Caco-2 (cell line): ENCODE measurements around the gene GRHL3. TPM values are rescaled to one million over a fixed set of nuclear protein-coding genes. Genes with fewer than 3 reads are reported as not detected.

ENCODE experiments used
- BruUV-seq: library from RNA; stranded (reverse); fragments of 400-500 nt; replicated peaks from 2 replicates; lab custom pipeline; 2021; lab: Mats Ljungman, UMichigan
- CTCF ChIA-PET: fragments of 300-600 bp; sonication (Branson Sonifier 250); formaldehyde crosslinking; loops from one replicate; lab custom pipeline; 2022; ENCODE audit warnings: antibody characterized with exemption; lab: Charles Lee
- POLR2A ChIA-PET: fragments of 300-600 bp; sonication (Branson Sonifier 250); formaldehyde crosslinking; loops from one replicate; lab custom pipeline; 2022; ENCODE audit warnings: antibody characterized with exemption; lab: Charles Lee
- DNase-seq, 2 experiments: peaks; one replicate each; pipeline versions ENCODE4 v3.0.0 to v3.0.0-alpha.2; 2020 to 2022
- H3K27me3 ChIP-seq: replicated peaks from 2 replicates; pipeline ENCODE4 v1.6.0; 2011; ENCODE audit warnings: low read length; ENCODE audit not compliant: control insufficient read depth, insufficient read depth
- H3K36me3 ChIP-seq: 2 replicates; pipeline ENCODE4 v1.5.1; 2011; ENCODE audit warnings: low read length; ENCODE audit not compliant: control insufficient read depth, insufficient read depth
- H3K4me1 ChIP-seq: fragments of 250-450 bp; sonication (Bioruptor Pico); 2 replicates; pipeline ENCODE4 v1.5.1; 2020; ENCODE audit warnings: mild to moderate bottlenecking
- H3K4me3 ChIP-seq: 2 replicates; pipeline ENCODE4 v1.5.1; 2011; ENCODE audit warnings: low read depth, mild to moderate bottlenecking, control low read depth, low read length
- H3K9me3 ChIP-seq: fragments of 250-450 bp; sonication (Bioruptor Pico); 2 replicates; pipeline ENCODE4 v1.5.1; 2020; ENCODE audit warnings: mild to moderate bottlenecking, moderate library complexity
- H3K27ac Mint-ChIP-seq: one replicate; pipeline ENCODE4 v1.8.0; 2022; ENCODE audit warnings: mixed read lengths; ENCODE audit not compliant: unreplicated experiment
- H3K27me3 Mint-ChIP-seq: one replicate; pipeline ENCODE4 v1.8.0; 2022; ENCODE audit warnings: mixed read lengths; ENCODE audit not compliant: insufficient read depth, unreplicated experiment
- H3K36me3 Mint-ChIP-seq: one replicate; pipeline ENCODE4 v1.8.0; 2022; ENCODE audit warnings: mild to moderate bottlenecking, mixed read lengths; ENCODE audit not compliant: insufficient read depth, unreplicated experiment
- H3K4me1 Mint-ChIP-seq: one replicate; pipeline ENCODE4 v1.8.0; 2022; ENCODE audit warnings: low read depth, mixed read lengths; ENCODE audit not compliant: unreplicated experiment
- H3K4me3 Mint-ChIP-seq: one replicate; pipeline ENCODE4 v1.8.0; 2022; ENCODE audit warnings: mild to moderate bottlenecking, moderate library complexity, mixed read lengths; ENCODE audit not compliant: unreplicated experiment
- H3K9me3 Mint-ChIP-seq: one replicate; pipeline ENCODE4 v1.8.0; 2022; ENCODE audit warnings: mixed read lengths; ENCODE audit not compliant: unreplicated experiment
- CTCF ChIP-seq, 2 experiments: fragments of 200-600 bp in 1 of 2; IDR thresholded peaks; 1 replicate in 1 of 2; 2 replicates in 1 of 2; pipeline versions ENCODE4 v1.5.1 to v1.8.0; 2011 to 2022; ENCODE audit warnings: antibody characterized with exemption in 1 of 2, control low read depth in 1 of 2, inconsistent platforms in 1 of 2, low read depth in 1 of 2, low read length in 1 of 2, mild to moderate bottlenecking in 1 of 2, moderate library complexity in 1 of 2; ENCODE audit not compliant: insufficient read depth in 1 of 2, severe bottlenecking in 1 of 2, unreplicated experiment in 1 of 2
- intact Hi-C: fragments of 100-400 bp; cut with micrococcal nuclease; formaldehyde crosslinking; loops from one replicate; pipeline ENCODE4 v1.10.0; 2022; ENCODE audit not compliant: unreplicated experiment
- total RNA-seq: library from RNA; stranded (reverse); gene quantifications from 2 replicates; pipeline ENCODE4 v1.2.3, GENCODE V29; 2022

The GRHL3 gene
- total RNA-seq, 1 experiment from 2014 or later = 2.3 TPM

GRCh38 chr1:24325587-24326449 is 6.7 kb downstream of the GRHL3 start:
- CTCF ChIA-PET = no interaction called here
- intact Hi-C loops = no loop called here
- Mint-ChIP-seq H3K27me3 (no peaks in the 10 kb centered on the region), H3K4me1 (no peaks in the 10 kb centered on the region), H3K9me3 (no peaks in the 10 kb centered on the region), H3K4me3 (no peak overlapping the region), H3K36me3 (no peaks in the 10 kb centered on the region), H3K27ac (no peak overlapping the region)
- no peak for TF ChIP-seq CTCF (IDR thresholded peaks at IDR 0.05; ENCODE audit: insufficient read depth in 1 of 2, low read depth in 1 of 2, low read length in 1 of 2, severe bottlenecking in 1 of 2, unreplicated experiment in 1 of 2)
- BruUV-seq = no TSS peak
- no peaks in the 10 kb centered on the region for H3K36me3 ChIP-seq
- H3K9me3 ChIP-seq = no peaks in the 10 kb centered on the region
- POLR2A ChIA-PET = no interaction called here
- no peak for DNase-seq
- H3K27me3 ChIP-seq = no peaks in the 10 kb centered on the region
- H3K4me3 ChIP-seq = no peak overlapping the region
- H3K4me1 ChIP-seq = no peaks in the 10 kb centered on the region; the same call in 1 of the 2 replicates

GRCh38 chr1:24327486-24327885 is 8.3 kb downstream of the GRHL3 start:
- Mint-ChIP-seq H3K27me3 (no peaks in the 10 kb centered on the region), H3K36me3 (no peaks in the 10 kb centered on the region), H3K4me3 (no peak overlapping the region), H3K27ac (no peak overlapping the region), H3K9me3 (no peaks in the 10 kb centered on the region), H3K4me1 (no peaks in the 10 kb centered on the region)
- intact Hi-C loops = no loop called here
- no peak for DNase-seq
- H3K9me3 ChIP-seq = no peaks in the 10 kb centered on the region
- no peaks in the 10 kb centered on the region; the same call in 1 of the 2 replicates for H3K4me1 ChIP-seq
- H3K4me3 ChIP-seq = no peak overlapping the region
- CTCF ChIA-PET = no interaction called here
- H3K27me3 ChIP-seq = no peaks in the 10 kb centered on the region
- POLR2A ChIA-PET = no interaction called here
- BruUV-seq = no TSS peak
- TF ChIP-seq CTCF (IDR thresholded peaks at IDR 0.05; ENCODE audit: insufficient read depth in 1 of 2, low read depth in 1 of 2, low read length in 1 of 2, severe bottlenecking in 1 of 2, unreplicated experiment in 1 of 2) = no peak
- H3K36me3 ChIP-seq = no peaks in the 10 kb centered on the region

- Histone ChIP-seq H3K4me1 (no peaks in the 10 kb centered on the region; the same call in 1 of the 2 replicates), H3K9me3 (no peaks in the 10 kb centered on the region), H3K27me3 (no peaks in the 10 kb centered on the region), H3K36me3 (no peaks in the 10 kb centered on the region), H3K4me3 (no peak overlapping the region)
- no peak overlapping the region for H3K4me3 Mint-ChIP-seq
- POLR2A ChIA-PET = no interaction called here
- no peaks in the 10 kb centered on the region for H3K27me3 Mint-ChIP-seq
- H3K27ac Mint-ChIP-seq = no peak overlapping the region
- H3K36me3 Mint-ChIP-seq = no peaks in the 10 kb centered on the region
- H3K9me3 Mint-ChIP-seq = no peaks in the 10 kb centered on the region
- H3K4me1 Mint-ChIP-seq = no peaks in the 10 kb centered on the region
- CTCF ChIA-PET = no interaction called here
- DNase-seq = no peak
- no peak for TF ChIP-seq CTCF (IDR thresholded peaks at IDR 0.05; ENCODE audit: insufficient read depth in 1 of 2, low read depth in 1 of 2, low read length in 1 of 2, severe bottlenecking in 1 of 2, unreplicated experiment in 1 of 2)
- intact Hi-C loops = no loop called here
- BruUV-seq = no TSS peak
These were observed 8.7 kb downstream of the GRHL3 start for GRCh38 chr1:24327891-24328290.
